ENCODE results near the gene KRT74. TPM values are rescaled to one million over a fixed set of nuclear protein-coding genes. Genes with fewer than 3 reads are reported as not detected.

Gene KRT74
- total RNA-seq, 1 donor from 2014 or later, result not detected

GRCh38 chr12:52573306-52573705 lies 337 bp downstream of the KRT74 start:
- no peak for TF ChIP-seq CTCF (IDR thresholded peaks at IDR 0.05)
- no peaks in the 10 kb centered on the region for H3K4me1 ChIP-seq
- H3K36me3 ChIP-seq, result no peaks in the 10 kb centered on the region
- H3K4me3 ChIP-seq, result no peak overlapping the region
- no peak overlapping the region for H3K27ac ChIP-seq
- H3K27me3 ChIP-seq, result no peaks in the 10 kb centered on the region
- no peak for DNase-seq (ENCODE audit: low spot score in 2 of 2)
- no peaks in the 10 kb centered on the region for H3K9me3 ChIP-seq
- intact Hi-C loops (cut with DNase I), result no loop called here

- TF ChIP-seq CTCF (IDR thresholded peaks at IDR 0.05), result no peak
- Histone ChIP-seq H3K36me3 (no peaks in the 10 kb centered on the region), H3K9me3 (no peaks in the 10 kb centered on the region), H3K27me3 (no peaks in the 10 kb centered on the region), H3K27ac (no peak overlapping the region), H3K4me3 (no peak overlapping the region), H3K4me1 (no peaks in the 10 kb centered on the region)
- no peak for DNase-seq (ENCODE audit: low spot score in 2 of 2)
- intact Hi-C loops (cut with DNase I), result no loop called here
Observed at GRCh38 chr12:52570511-52570910, 3.1 kb downstream of the KRT74 start.

GRCh38 chr12:52568111-52568510 lies 5.5 kb downstream of the KRT74 start:
- intact Hi-C loops (cut with DNase I), result no loop called here
- H3K36me3 ChIP-seq, result no peaks in the 10 kb centered on the region
- TF ChIP-seq CTCF (IDR thresholded peaks at IDR 0.05), result no peak
- H3K9me3 ChIP-seq, result no peaks in the 10 kb centered on the region
- no peaks in the 10 kb centered on the region for H3K27me3 ChIP-seq
- H3K27ac ChIP-seq, result no peak overlapping the region
- H3K4me3 ChIP-seq, result no peak overlapping the region
- H3K4me1 ChIP-seq, result no peaks in the 10 kb centered on the region
- DNase-seq (ENCODE audit: low spot score in 2 of 2), result no peak

GRCh38 chr12:52566847-52567291 lies 6.8 kb downstream of the KRT74 start:
- no peaks in the 10 kb centered on the region for H3K36me3 ChIP-seq
- H3K27me3 ChIP-seq, result no peaks in the 10 kb centered on the region
- H3K4me1 ChIP-seq, result no peaks in the 10 kb centered on the region
- H3K27ac ChIP-seq, result no peak overlapping the region
- TF ChIP-seq CTCF (IDR thresholded peaks at IDR 0.05), result no peak
- H3K9me3 ChIP-seq, result no peaks in the 10 kb centered on the region
- intact Hi-C loops (cut with DNase I), result no loop called here
- DNase-seq (ENCODE audit: low spot score in 2 of 2), result no peak
- H3K4me3 ChIP-seq, result no peak overlapping the region

- Histone ChIP-seq H3K36me3 (no peaks in the 10 kb centered on the region), H3K27me3 (no peaks in the 10 kb centered on the region), H3K9me3 (no peaks in the 10 kb centered on the region), H3K4me3 (no peak overlapping the region), H3K27ac (no peak overlapping the region), H3K4me1 (no peaks in the 10 kb centered on the region)
- intact Hi-C loops (cut with DNase I), result no loop called here
- DNase-seq (ENCODE audit: low spot score in 2 of 2), result no peak
- TF ChIP-seq CTCF (IDR thresholded peaks at IDR 0.05), result no peak
Observed at GRCh38 chr12:52564582-52564981, 9.1 kb downstream of the KRT74 start.

GRCh38 chr12:52561880-52562449 lies 11.7 kb downstream of the KRT74 start:
- Histone ChIP-seq H3K9me3 (no peaks in the 10 kb centered on the region), H3K4me1 (no peaks in the 10 kb centered on the region), H3K27me3 (no peaks in the 10 kb centered on the region), H3K36me3 (no peaks in the 10 kb centered on the region), H3K27ac (no peak overlapping the region), H3K4me3 (no peak overlapping the region)
- no peak for DNase-seq (ENCODE audit: low spot score in 2 of 2)
- peak in 1 of 3 experiments; percentile 10 for TF ChIP-seq CTCF (IDR thresholded peaks at IDR 0.05)
- intact Hi-C loops (cut with DNase I), result no loop called here
